PC-3 (cell line): ENCODE measurements around the gene GDA. TPM values are rescaled to one million over a fixed set of nuclear protein-coding genes. Genes with fewer than 3 reads are reported as not detected.
A peak's percentile ranks its signal among the peaks of the same experiment; 100 is the strongest.
"Not testable (repeated sequence)": the region's sequence is repeated elsewhere in the genome, so short reads cannot be mapped to it uniquely, and the experiment has no call there.

Source experiments
- ATAC-seq: fragments of 200-7000 bp; cut with Tn5 transposase; 2 replicates; pipeline ENCODE4 v1.9.1; 2020; ENCODE audit warnings: mild to moderate bottlenecking, moderate library complexity
- BruUV-seq: library from RNA; stranded (reverse); fragments of 400-500 nt; replicated peaks from 2 replicates; lab custom pipeline; 2021; lab: Mats Ljungman, UMichigan
- CTCF ChIA-PET: fragments of 300-600 bp; sonication (Branson Sonifier 250); formaldehyde crosslinking; loops from one replicate; lab custom pipeline; 2022; ENCODE audit warnings: antibody characterized with exemption; lab: Charles Lee
- POLR2A ChIA-PET: fragments of 300-600 bp; sonication (Branson Sonifier 250); formaldehyde crosslinking; loops from one replicate; lab custom pipeline; 2022; ENCODE audit warnings: antibody characterized with exemption; ENCODE audit not compliant: unreplicated experiment; lab: Charles Lee
- DNase-seq: peaks from one replicate; pipeline ENCODE4 v3.0.0-alpha.2; 2015
- H2AFZ ChIP-seq: fragments of 300-600 bp; sonication (generic); 2 replicates; pipeline ENCODE4 v1.6.0; 2016; ENCODE audit warnings: antibody characterized with exemption, low read length
- H3F3A ChIP-seq: fragments of 300-600 bp; sonication (generic); one replicate; pipeline ENCODE4 v1.6.0; 2017; ENCODE audit warnings: antibody characterized with exemption, low read length, control low read depth, mild to moderate bottlenecking; ENCODE audit not compliant: unreplicated experiment
- H3K27ac ChIP-seq: fragments of 300-600 bp; sonication (generic); 2 replicates; pipeline ENCODE4 v1.5.1; 2016; ENCODE audit warnings: mild to moderate bottlenecking, low read length
- H3K27me3 ChIP-seq: fragments of 300-600 bp; sonication (generic); 2 replicates; pipeline ENCODE4 v1.6.1; 2016; ENCODE audit warnings: low read length, mixed read lengths
- H3K36me3 ChIP-seq: fragments of 300-600 bp; sonication (generic); 2 replicates; pipeline ENCODE4 v1.6.1; 2016; ENCODE audit warnings: low read depth, mixed run types, low read length, mixed read lengths
- H3K4me1 ChIP-seq: fragments of 300-600 bp; sonication (generic); 2 replicates; pipeline ENCODE4 v1.5.1; 2016; ENCODE audit warnings: low read length; ENCODE audit not compliant: insufficient read depth
- H3K4me2 ChIP-seq: fragments of 300-600 bp; sonication (generic); 2 replicates; pipeline ENCODE4 v1.6.0; 2016; ENCODE audit warnings: low read length
- H3K4me3 ChIP-seq: fragments of 300-600 bp; sonication (generic); 2 replicates; pipeline ENCODE4 v1.5.1; 2016; ENCODE audit warnings: mild to moderate bottlenecking, low read length, mixed read lengths
- H3K79me2 ChIP-seq: fragments of 300-600 bp; sonication (generic); 2 replicates; pipeline ENCODE4 v1.6.1; 2017; ENCODE audit warnings: low read length, mixed read lengths
- H3K9ac ChIP-seq: fragments of 300-600 bp; sonication (generic); 2 replicates; pipeline ENCODE4 v1.6.0; 2016; ENCODE audit warnings: mild to moderate bottlenecking, low read length
- H3K9me2 ChIP-seq: fragments of 300-600 bp; sonication (generic); replicated peaks from 2 replicates; pipeline ENCODE4 v1.6.1; 2016; ENCODE audit warnings: mixed run types, low read length, mixed read lengths
- H3K9me3 ChIP-seq: fragments of 300-600 bp; sonication (generic); 2 replicates; pipeline ENCODE4 v1.6.1; 2016; ENCODE audit warnings: low read length, mixed read lengths
- H4K20me1 ChIP-seq: fragments of 300-600 bp; sonication (generic); 2 replicates; pipeline ENCODE4 v1.6.1; 2016; ENCODE audit warnings: low read length, mixed read lengths
- CTCF ChIP-seq: fragments of 300-600 bp; sonication (generic); conservative IDR thresholded peaks from 2 replicates; pipeline ENCODE4 v1.5.1; 2017; ENCODE audit warnings: antibody characterized with exemption, low read depth, mild to moderate bottlenecking, low read length
- EZH2 ChIP-seq: fragments of 300-600 bp; sonication (generic); IDR thresholded peaks from one replicate; pipeline ENCODE4 v1.6.1; 2017; ENCODE audit warnings: antibody characterized with exemption, mild to moderate bottlenecking, low read length; ENCODE audit not compliant: unreplicated experiment
- EZH2phosphoT487 ChIP-seq: fragments of 300-600 bp; sonication (generic); IDR thresholded peaks from 2 replicates; pipeline ENCODE4 v1.6.1; 2018; ENCODE audit warnings: mild to moderate bottlenecking, antibody characterized with exemption, low read length, borderline replicate concordance
- intact Hi-C: fragments of 100-400 bp; cut with micrococcal nuclease; formaldehyde crosslinking; loops from 2 replicates; pipeline ENCODE4 v1.9.0; 2023
- total RNA-seq: library from RNA; depleted of rRNA; stranded (reverse); fragments of >200 nt; gene quantifications from 2 replicates; pipeline ENCODE4 v1.2.3, GENCODE V29; 2014

Gene GDA
- total RNA-seq, 1 experiment from 2014 or later, result not detected

- BruUV-seq, result no TSS peak
- intact Hi-C loops, result loop anchor here (5.0 kb wide), 2 partner anchors 152 to 187 kb away; no protein-coding TSS in a partner anchor
- Histone ChIP-seq H3K27ac (no peak overlapping the region), H3K27me3 (no peaks in the 10 kb centered on the region), H3K4me1 (peaks cover 10% of the 10 kb centered on the region), H3K4me2 (no peak overlapping the region), H3K36me3 (no peaks in the 10 kb centered on the region), H3K9ac (no peak overlapping the region), H3K4me3 (no peak overlapping the region), H3K79me2 (no peaks in the 10 kb centered on the region), H4K20me1 (no peaks in the 10 kb centered on the region), H3K9me3 (no peaks in the 10 kb centered on the region), H3K9me2 (no peaks in the 10 kb centered on the region), H3F3A (no peaks in the 10 kb centered on the region), H2AFZ (no peak overlapping the region)
- CTCF ChIA-PET, result no interaction called here
- ATAC-seq (no peak), DNase-seq (no peak)
- TF ChIP-seq EZH2, result no peak
- TF ChIP-seq CTCF, result no peak
- TF ChIP-seq EZH2phosphoT487, result no peak
- POLR2A ChIA-PET, result interaction anchor here (0.7 kb wide), 1 partner anchor 26 kb away, joined by 11 read pairs; no protein-coding TSS in a partner anchor
These were observed 141.1 kb downstream of the GDA start for GRCh38 chr9:72290311-72290710.

DNA sequence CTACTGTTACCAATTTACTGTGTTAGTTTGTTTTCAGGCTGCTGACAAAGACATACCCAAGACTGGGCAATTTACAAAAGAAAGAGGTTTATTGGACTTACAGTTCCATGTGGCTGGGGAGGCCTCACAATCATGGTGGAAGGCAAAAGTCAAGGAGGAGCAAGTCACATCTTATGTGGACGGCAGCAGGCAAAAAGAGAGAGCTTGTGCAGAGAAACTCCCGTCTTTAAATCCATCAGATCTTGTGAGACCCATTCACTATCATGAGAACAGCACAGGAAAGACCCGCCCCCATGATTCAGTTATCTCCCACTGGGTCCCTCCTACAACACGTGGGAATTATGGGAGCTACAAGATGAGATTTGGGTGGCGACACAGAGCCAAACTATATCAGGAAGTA is 142.3 kb downstream of the GDA start:
- CTCF ChIA-PET, result interaction anchor here (0.7 kb wide), 1 partner anchor 531 kb away, joined by 5 read pairs; no protein-coding TSS in a partner anchor
- H3K36me3 ChIP-seq, H3K4me3 ChIP-seq, H4K20me1 ChIP-seq, H3K4me1 ChIP-seq, H3K4me2 ChIP-seq, BruUV-seq, DNase-seq, H3K79me2 ChIP-seq, H3K9me2 ChIP-seq, POLR2A ChIA-PET, H3K27me3 ChIP-seq, H3F3A ChIP-seq, H3K9ac ChIP-seq, H2AFZ ChIP-seq, H3K27ac ChIP-seq, ATAC-seq, H3K9me3 ChIP-seq: not testable (repeated sequence)
- intact Hi-C loops, result loop anchor here (5.0 kb wide), 2 partner anchors 151 to 186 kb away; no protein-coding TSS in a partner anchor

DNA sequence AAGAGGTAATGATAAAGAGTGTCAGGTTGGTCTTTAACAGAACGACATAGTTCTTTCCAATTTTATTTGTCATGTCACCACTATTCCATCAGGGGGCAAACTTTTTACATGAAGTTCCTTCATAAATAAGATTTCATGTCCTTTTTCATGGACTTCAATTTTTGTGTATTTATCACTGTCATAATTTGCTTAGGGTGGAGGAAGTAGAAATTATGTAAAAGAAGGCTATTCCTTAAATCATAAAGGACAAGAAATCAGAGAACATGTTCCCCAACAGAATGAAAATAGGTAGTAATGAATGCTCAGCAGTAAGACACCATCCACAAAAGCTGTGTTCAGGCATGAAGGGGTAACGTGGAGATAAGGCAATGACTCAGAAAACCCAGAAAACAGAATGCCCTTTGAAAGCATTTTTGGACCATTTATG is 143.0 kb downstream of the GDA start:
- TF ChIP-seq CTCF, result peak; percentile 58
- no peak for TF ChIP-seq EZH2phosphoT487
- TF ChIP-seq EZH2, result no peak
- H3K4me3 ChIP-seq, result no peak overlapping the region
- ChIA-PET POLR2A (no interaction called here), CTCF (interaction anchor here (1.0 kb wide), 1 partner anchor 60 kb away, joined by 10 read pairs; no protein-coding TSS in a partner anchor)
- peak overlapping the region; percentile 13; the same call in 1 of the 2 replicates for H3K4me2 ChIP-seq
- intact Hi-C loops, result loop anchor here (1.0 to 5.0 kb wide), 5 partner anchors 59 to 300 kb away; no protein-coding TSS in a partner anchor
- no peak overlapping the region for H3K9ac ChIP-seq
- no peaks in the 10 kb centered on the region for H3K36me3 ChIP-seq
- peaks cover 10% of the 10 kb centered on the region for H3K4me1 ChIP-seq
- BruUV-seq, result no TSS peak
- no peaks in the 10 kb centered on the region for H3K79me2 ChIP-seq
- H3K9me3 ChIP-seq, result no peaks in the 10 kb centered on the region
- peak; percentile 59 for DNase-seq
- no peaks in the 10 kb centered on the region for H3K27me3 ChIP-seq
- H3F3A ChIP-seq, result no peaks in the 10 kb centered on the region
- ATAC-seq, result peak; percentile 37
- H3K27ac ChIP-seq, result no peak overlapping the region
- H3K9me2 ChIP-seq, result no peaks in the 10 kb centered on the region
- H4K20me1 ChIP-seq, result no peaks in the 10 kb centered on the region
- no peak overlapping the region for H2AFZ ChIP-seq
